HepG2 (cell line): ENCODE measurements around the gene LITAF. TPM values are rescaled to one million over a fixed set of nuclear protein-coding genes. Genes with fewer than 3 reads are reported as not detected.

ENCODE experiments used
- ADNP ChIP-seq: sonication (generic); formaldehyde crosslinking; IDR thresholded peaks from 2 replicates; pipeline ENCODE4 v1.4.0; 2020; ENCODE audit warnings: missing genetic modification reagents
- BHLHE40 ChIP-seq: IDR thresholded peaks from 2 replicates; pipeline ENCODE4 v1.6.1; 2011; ENCODE audit warnings: low read length, improper control_type of control experiment
- BRCA1 ChIP-seq: sonication (generic); formaldehyde crosslinking; IDR thresholded peaks from 2 replicates; pipeline ENCODE4 v1.4.0; 2020; ENCODE audit warnings: missing genetic modification reagents
- DR1 ChIP-seq: sonication (generic); formaldehyde crosslinking; IDR thresholded peaks from 2 replicates; pipeline ENCODE4 v1.8.0; 2021; ENCODE audit warnings: mild to moderate bottlenecking, missing genetic modification reagents, inconsistent platforms
- FOXO1 ChIP-seq: sonication (generic); formaldehyde crosslinking; IDR thresholded peaks from 2 replicates; pipeline ENCODE4 v1.4.0; 2020; ENCODE audit warnings: missing genetic modification reagents
- JUND ChIP-seq: sonication (generic); formaldehyde crosslinking; IDR thresholded peaks from 2 replicates; pipeline ENCODE4 v1.8.0; 2022; ENCODE audit warnings: mild to moderate bottlenecking, missing genetic modification reagents
- NR2C2 ChIP-seq: sonication (generic); formaldehyde crosslinking; IDR thresholded peaks from 2 replicates; pipeline ENCODE4 v1.4.0; 2020; ENCODE audit warnings: missing genetic modification reagents, mild to moderate bottlenecking, moderate library complexity, borderline replicate concordance
- PAX8 ChIP-seq: sonication (generic); formaldehyde crosslinking; IDR thresholded peaks from 2 replicates; pipeline ENCODE4 v1.8.0; 2022; ENCODE audit warnings: mild to moderate bottlenecking, missing genetic modification reagents, borderline replicate concordance
- PCBP2 ChIP-seq: fragments of 200-400 bp; formaldehyde crosslinking; optimal IDR thresholded peaks from 2 replicates; pipeline ENCODE3; 2018; ENCODE audit warnings: low read length, low read depth; ENCODE audit not compliant: poor library complexity, severe bottlenecking
- SIX1 ChIP-seq: sonication (generic); formaldehyde crosslinking; IDR thresholded peaks from 2 replicates; pipeline ENCODE4 v1.4.0; 2020; ENCODE audit warnings: missing genetic modification reagents, borderline replicate concordance
- SRY ChIP-seq: sonication (generic); formaldehyde crosslinking; IDR thresholded peaks from 2 replicates; pipeline ENCODE4 v1.8.0; 2022; ENCODE audit warnings: mild to moderate bottlenecking, missing genetic modification reagents
- TSC22D2 ChIP-seq: sonication (generic); formaldehyde crosslinking; IDR thresholded peaks from 2 replicates; pipeline ENCODE4 v1.5.1; 2020; ENCODE audit warnings: missing genetic modification reagents, mild to moderate bottlenecking, borderline replicate concordance
- ZC3H4 ChIP-seq: sonication (generic); formaldehyde crosslinking; IDR thresholded peaks from 2 replicates; pipeline ENCODE4 v1.4.0; 2020; ENCODE audit warnings: missing genetic modification reagents, borderline replicate concordance
- ZFY ChIP-seq: sonication (generic); formaldehyde crosslinking; IDR thresholded peaks from 2 replicates; pipeline ENCODE4 v1.4.0; 2020; ENCODE audit warnings: missing genetic modification reagents
- ZNF20 ChIP-seq: sonication (generic); formaldehyde crosslinking; IDR thresholded peaks from 2 replicates; pipeline ENCODE4 v1.4.0; 2020; ENCODE audit warnings: mild to moderate bottlenecking, moderate library complexity, missing genetic modification reagents
- ZNF274 ChIP-seq: sonication (generic); formaldehyde crosslinking; IDR thresholded peaks from 2 replicates; pipeline ENCODE4 v1.5.1; 2020; ENCODE audit warnings: mild to moderate bottlenecking, missing genetic modification reagents
- ZNF296 ChIP-seq: sonication (generic); formaldehyde crosslinking; conservative IDR thresholded peaks from 2 replicates; pipeline ENCODE4 v1.5.0; 2020; ENCODE audit warnings: mild to moderate bottlenecking, missing genetic modification reagents
- ZNF615 ChIP-seq: sonication (generic); formaldehyde crosslinking; IDR thresholded peaks from 2 replicates; pipeline ENCODE4 v1.5.0; 2020; ENCODE audit warnings: mild to moderate bottlenecking, missing genetic modification reagents, borderline replicate concordance
- ZNF775 ChIP-seq: sonication (generic); formaldehyde crosslinking; IDR thresholded peaks from 2 replicates; pipeline ENCODE4 v1.4.0; 2020; ENCODE audit warnings: missing genetic modification reagents, mild to moderate bottlenecking, moderate library complexity, borderline replicate concordance
- ZNF776 ChIP-seq: sonication (generic); formaldehyde crosslinking; IDR thresholded peaks from 2 replicates; pipeline ENCODE4 v1.4.0; 2020; ENCODE audit warnings: mild to moderate bottlenecking, missing genetic modification reagents
- ZNF781 ChIP-seq: sonication (generic); formaldehyde crosslinking; IDR thresholded peaks from 2 replicates; pipeline ENCODE4 v1.5.1; 2020; ENCODE audit warnings: borderline replicate concordance, mild to moderate bottlenecking, missing genetic modification reagents; ENCODE audit errors: not compliant biosample characterization
- ZSCAN29 ChIP-seq: sonication (generic); formaldehyde crosslinking; conservative IDR thresholded peaks from 2 replicates; pipeline ENCODE4 v1.4.0; 2020; ENCODE audit warnings: mild to moderate bottlenecking, missing genetic modification reagents
- polyA plus RNA-seq, 8 experiments: library from polyadenylated mRNA; depleted of rRNA in 3 of 8; stranded (reverse) in 7 of 8; unstranded in 1 of 8; fragments of >200 nt; fragmentation: Illumina TruSeq in 4 of 8; extraction: Trizol in 4 of 8; gene quantifications; 2 replicates each; pipeline versions ENCODE4 v1.2.1 to v1.2.3, GENCODE V29; 2011 to 2016; ENCODE audit warnings: low read depth in 4 of 8, missing spikeins in 1 of 8, mixed read lengths in 1 of 8; ENCODE audit not compliant: insufficient read depth in 1 of 8
- total RNA-seq, 5 experiments: library from RNA; depleted of rRNA; stranded (reverse); fragments of >200 nt; fragmentation: Illumina TruSeq; extraction: Trizol; gene quantifications; 2 replicates each; pipeline ENCODE4 v1.2.3, GENCODE V29; 2016; ENCODE audit warnings: low read depth in 1 of 5
- TF ChIP-seq, protein P1 (sequence below), 2 experiments: sonication (generic) in 1 of 2; formaldehyde crosslinking in 1 of 2; IDR thresholded peaks; 2 replicates each; pipeline versions ENCODE4 v1.5.1 to v1.6.1; 2011 to 2020; ENCODE audit warnings: borderline replicate concordance in 1 of 2, low read depth in 1 of 2, low read length in 1 of 2, mild to moderate bottlenecking in 1 of 2, missing genetic modification reagents in 1 of 2, moderate library complexity in 1 of 2
- TF ChIP-seq, protein P2 (sequence below): sonication (generic); formaldehyde crosslinking; IDR thresholded peaks from 2 replicates; pipeline ENCODE4 v1.5.1; 2020; ENCODE audit warnings: mild to moderate bottlenecking, missing genetic modification reagents
- TF ChIP-seq, protein P3 (sequence below): sonication (generic); formaldehyde crosslinking; IDR thresholded peaks from 2 replicates; pipeline ENCODE4 v1.8.0; 2022; ENCODE audit warnings: mild to moderate bottlenecking, missing genetic modification reagents, borderline replicate concordance

LITAF gene
- total and polyA plus RNA-seq, 2 of the 13 experiments (the other 11 are each of a cell fraction or from before 2014, with no cell fraction given): 80.1 to 141 TPM

DNA sequence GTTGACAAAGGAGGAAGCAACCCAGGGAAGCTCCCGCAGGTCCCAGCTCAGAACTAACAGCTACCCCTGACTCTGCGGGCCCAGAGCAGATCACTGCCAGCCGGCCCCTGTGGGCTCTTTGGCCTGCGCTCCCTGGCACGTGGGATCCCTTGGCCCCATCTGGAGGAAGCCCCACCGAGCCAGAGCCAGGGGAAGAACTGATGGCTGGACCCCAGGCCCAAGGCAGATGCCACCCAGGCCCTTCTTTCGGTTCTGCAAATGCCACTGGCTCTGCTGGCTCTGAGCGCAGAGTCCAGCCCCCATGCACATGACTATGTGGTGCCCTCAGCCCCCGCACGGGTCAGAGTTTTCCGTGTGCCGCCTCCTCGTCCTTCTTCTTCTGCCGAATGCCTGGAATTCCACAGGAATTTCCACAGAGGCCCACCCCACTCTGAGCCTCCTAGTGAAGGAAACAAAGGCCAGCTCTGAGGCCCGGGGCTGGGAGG, 45.8 kb upstream of the LITAF start (continued):
- TF ChIP-seq, protein P1, sequence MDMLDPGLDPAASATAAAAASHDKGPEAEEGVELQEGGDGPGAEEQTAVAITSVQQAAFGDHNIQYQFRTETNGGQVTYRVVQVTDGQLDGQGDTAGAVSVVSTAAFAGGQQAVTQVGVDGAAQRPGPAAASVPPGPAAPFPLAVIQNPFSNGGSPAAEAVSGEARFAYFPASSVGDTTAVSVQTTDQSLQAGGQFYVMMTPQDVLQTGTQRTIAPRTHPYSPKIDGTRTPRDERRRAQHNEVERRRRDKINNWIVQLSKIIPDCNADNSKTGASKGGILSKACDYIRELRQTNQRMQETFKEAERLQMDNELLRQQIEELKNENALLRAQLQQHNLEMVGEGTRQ (IDR thresholded peaks at IDR 0.05; ENCODE audit: low read depth, low read length): no peak
- TF ChIP-seq, protein P1 (CRISPR knock-in tag; IDR thresholded peaks at IDR 0.05; ENCODE audit: borderline replicate concordance): no peak
- TF ChIP-seq ZC3H4 (CRISPR knock-in tag) (no peak), PAX8 (CRISPR knock-in tag) (no peak), ZNF296 (CRISPR knock-in tag) (no peak), JUND (CRISPR knock-in tag) (peak; percentile 30; the same call in 1 of the 2 replicates), ZNF775 (CRISPR knock-in tag) (no peak), ZNF20 (CRISPR knock-in tag) (no peak), ZNF781 (CRISPR knock-in tag) (no peak), NR2C2 (no peak), ZFY (CRISPR knock-in tag) (peak; percentile 54), ZNF274 (no peak), PCBP2 (no peak), ZNF615 (no peak), BRCA1 (CRISPR knock-in tag) (no peak), ADNP (CRISPR knock-in tag) (no peak), TSC22D2 (CRISPR knock-in tag) (no peak; the same call in 1 of the 2 replicates), ZSCAN29 (CRISPR knock-in tag) (no peak), DR1 (CRISPR knock-in tag) (no peak), SIX1 (CRISPR knock-in tag) (peak; percentile 28; the same call in 1 of the 2 replicates), FOXO1 (CRISPR knock-in tag) (no peak), SRY (CRISPR knock-in tag) (0 out of 2 replicates have a peak, but pooled peaks have one; percentile 46), BHLHE40 (peak; percentile 87), ZNF776 (CRISPR knock-in tag) (no peak)
- TF ChIP-seq, protein P2, sequence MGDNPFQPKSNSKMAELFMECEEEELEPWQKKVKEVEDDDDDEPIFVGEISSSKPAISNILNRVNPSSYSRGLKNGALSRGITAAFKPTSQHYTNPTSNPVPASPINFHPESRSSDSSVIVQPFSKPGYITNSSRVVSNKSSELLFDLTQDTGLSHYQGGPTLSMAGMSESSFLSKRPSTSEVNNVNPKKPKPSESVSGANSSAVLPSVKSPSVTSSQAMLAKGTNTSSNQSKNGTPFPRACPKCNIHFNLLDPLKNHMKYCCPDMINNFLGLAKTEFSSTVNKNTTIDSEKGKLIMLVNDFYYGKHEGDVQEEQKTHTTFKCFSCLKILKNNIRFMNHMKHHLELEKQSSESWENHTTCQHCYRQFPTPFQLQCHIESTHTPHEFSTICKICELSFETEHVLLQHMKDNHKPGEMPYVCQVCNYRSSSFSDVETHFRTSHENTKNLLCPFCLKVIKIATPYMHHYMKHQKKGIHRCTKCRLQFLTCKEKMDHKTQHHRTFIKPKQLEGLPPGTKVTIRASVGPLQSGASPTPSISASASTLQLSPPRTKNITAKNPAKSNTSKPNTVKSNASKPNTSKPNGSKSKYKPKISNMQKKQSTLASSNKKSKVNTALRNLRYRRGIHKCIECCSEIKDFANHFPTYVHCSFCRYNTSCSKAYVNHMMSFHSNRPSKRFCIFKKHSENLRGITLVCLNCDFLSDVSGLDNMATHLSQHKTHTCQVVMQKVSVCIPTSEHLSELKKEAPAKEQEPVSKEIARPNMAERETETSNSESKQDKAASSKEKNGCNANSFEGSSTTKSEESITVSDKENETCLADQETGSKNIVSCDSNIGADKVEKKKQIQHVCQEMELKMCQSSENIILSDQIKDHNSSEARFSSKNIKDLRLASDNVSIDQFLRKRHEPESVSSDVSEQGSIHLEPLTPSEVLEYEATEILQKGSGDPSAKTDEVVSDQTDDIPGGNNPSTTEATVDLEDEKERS (CRISPR knock-in tag): no peak
- TF ChIP-seq, protein P3, sequence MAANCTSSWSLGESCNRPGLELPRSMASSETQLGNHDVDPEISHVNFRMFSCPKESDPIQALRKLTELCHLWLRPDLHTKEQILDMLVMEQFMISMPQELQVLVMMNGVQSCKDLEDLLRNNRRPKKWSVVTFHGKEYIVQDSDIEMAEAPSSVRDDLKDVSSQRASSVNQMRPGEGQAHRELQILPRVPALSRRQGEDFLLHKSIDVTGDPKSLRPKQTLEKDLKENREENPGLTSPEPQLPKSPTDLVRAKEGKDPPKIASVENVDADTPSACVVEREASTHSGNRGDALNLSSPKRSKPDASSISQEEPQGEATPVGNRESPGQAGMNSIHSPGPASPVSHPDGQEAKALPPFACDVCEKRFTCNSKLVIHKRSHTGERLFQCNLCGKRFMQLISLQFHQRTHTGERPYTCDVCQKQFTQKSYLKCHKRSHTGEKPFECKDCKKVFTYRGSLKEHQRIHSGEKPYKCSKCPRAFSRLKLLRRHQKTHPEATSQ (CRISPR knock-in tag): no peak
